GM12874 (cell line): ENCODE results near the gene SCARB1.

Experiments used
- CTCF ChIP-seq: IDR thresholded peaks from 2 replicates; pipeline ENCODE4 v1.5.1; 2011; ENCODE audit warnings: low read depth, mild to moderate bottlenecking, control low read depth, low read length, moderate library complexity; ENCODE audit not compliant: insufficient read depth

SCARB1 gene

DNA sequence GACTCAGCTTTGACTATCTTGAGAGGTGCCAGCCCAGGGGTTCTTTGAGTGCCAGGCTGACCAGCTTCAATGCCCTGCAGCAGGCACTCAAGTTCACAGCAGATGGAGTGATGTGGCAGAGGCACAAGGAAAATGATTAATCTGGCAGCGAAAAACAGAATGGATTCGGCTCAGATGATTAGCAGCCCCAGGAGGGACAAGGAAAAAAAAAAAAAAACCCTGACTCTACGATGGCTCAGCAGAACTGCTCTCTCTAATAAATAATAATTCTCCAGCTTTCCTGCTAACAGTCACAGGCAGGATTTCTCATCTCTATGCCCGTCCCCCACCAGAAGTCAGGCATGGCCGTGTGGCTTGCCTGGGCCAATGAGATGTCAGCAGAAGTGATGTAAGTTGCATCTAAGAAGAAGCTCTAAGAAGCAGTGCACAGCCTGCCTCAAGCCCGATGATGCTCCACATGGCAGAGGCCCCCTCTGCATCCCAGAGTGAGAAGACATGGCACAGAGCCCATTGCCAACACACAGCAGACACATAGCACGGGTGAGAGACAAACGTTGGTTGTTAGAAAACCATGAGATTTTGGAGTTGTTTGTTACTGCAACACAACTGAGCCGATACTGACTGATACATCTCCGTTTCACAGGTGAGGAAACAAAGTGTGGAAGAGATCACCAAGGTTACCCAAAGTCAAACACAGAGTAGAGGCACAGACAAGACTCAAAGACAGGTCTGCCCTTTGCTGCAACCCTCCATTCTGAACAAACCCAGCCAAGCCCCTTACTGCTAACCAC is 111.0 kb downstream of the SCARB1 start:
- TF ChIP-seq CTCF: no peak

GRCh38 chr12:124751654-124752355 is 111.9 kb downstream of the SCARB1 start:
- TF ChIP-seq CTCF: no peak

GRCh38 chr12:124750787-124751471 is 112.7 kb downstream of the SCARB1 start:
- 0 out of 2 replicates have a peak, but pooled peaks have one; percentile 25 for TF ChIP-seq CTCF

GRCh38 chr12:124750149-124750656 is 113.5 kb downstream of the SCARB1 start:
- no peak for TF ChIP-seq CTCF

GRCh38 chr12:124749725-124750124 is 113.9 kb downstream of the SCARB1 start:
- TF ChIP-seq CTCF: no peak

DNA sequence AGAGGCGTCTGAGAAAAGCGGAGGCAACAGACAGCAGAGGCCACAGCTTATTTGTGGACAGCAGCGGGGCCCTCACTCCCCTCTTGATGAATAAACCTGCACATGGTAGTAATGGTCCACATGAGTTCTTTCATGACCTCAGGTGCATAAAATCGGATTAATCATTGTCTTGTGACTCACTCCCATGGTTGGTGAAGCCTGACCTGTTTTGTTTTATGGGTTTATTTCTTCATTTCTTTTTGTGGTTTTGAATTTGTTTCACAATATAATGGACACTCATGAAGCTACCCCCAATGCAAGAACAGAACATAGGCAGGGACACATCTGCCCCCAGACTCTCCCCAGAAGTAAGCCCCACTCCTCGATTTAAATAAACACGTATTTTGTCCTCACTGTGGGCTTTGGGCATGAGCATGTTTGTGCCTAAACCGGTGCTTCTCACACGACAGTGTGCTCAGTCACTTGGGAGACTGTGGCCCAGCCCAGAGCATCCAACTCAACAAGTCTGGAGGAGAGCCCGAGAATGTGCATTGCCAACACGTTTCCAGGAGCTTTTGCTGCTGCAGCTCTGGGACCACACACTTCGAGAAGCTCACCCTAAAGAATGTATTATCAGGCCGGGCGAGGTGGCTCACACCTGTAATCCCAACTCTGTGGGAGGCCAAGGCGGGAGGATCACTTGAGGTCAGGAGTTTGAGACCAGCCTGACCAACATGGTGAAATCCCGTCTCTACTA is 116.1 kb downstream of the SCARB1 start:
- no peak for TF ChIP-seq CTCF
